Kidney epithelial cell (primary cell): ENCODE results near the gene PDIA6. TPM values are rescaled to one million over a fixed set of nuclear protein-coding genes. Genes with fewer than 3 reads are reported as not detected.

ENCODE experiments used
- DNase-seq: peaks from one replicate; pipeline ENCODE4 v3.0.0-alpha.2; 2010; ENCODE audit warnings: low read depth
- H3K27me3 ChIP-seq: 2 replicates; pipeline ENCODE4 v1.6.0; 2011; ENCODE audit warnings: low read length; ENCODE audit not compliant: control insufficient read depth, insufficient read depth
- H3K36me3 ChIP-seq: 2 replicates; pipeline ENCODE4 v1.5.1; 2011; ENCODE audit warnings: low read length; ENCODE audit not compliant: control insufficient read depth, insufficient read depth
- H3K4me3 ChIP-seq: 2 replicates; pipeline ENCODE4 v1.5.1; 2011; ENCODE audit warnings: low read depth, mild to moderate bottlenecking, control low read depth, low read length
- CTCF ChIP-seq: IDR thresholded peaks from 2 replicates; pipeline ENCODE4 v1.5.1; 2011; ENCODE audit warnings: mild to moderate bottlenecking, moderate library complexity, low read length, control low read depth, inconsistent platforms; ENCODE audit not compliant: insufficient read depth, poor library complexity, severe bottlenecking
- total RNA-seq: library from RNA; depleted of rRNA; stranded (reverse); fragments of >200 nt; gene quantifications from 2 replicates; pipeline ENCODE4 v1.2.3, GENCODE V29; 2015

The PDIA6 gene
- total RNA-seq, 1 donor from 2014 or later: 328 TPM

- no peak for DNase-seq
- no peak for TF ChIP-seq CTCF
- peaks cover 7% of the 10 kb centered on the region for H3K27me3 ChIP-seq
- H3K36me3 ChIP-seq: no peaks in the 10 kb centered on the region
- no peak overlapping the region for H3K4me3 ChIP-seq
Measured at GRCh38 chr2:10775021-10775780, 37.4 kb downstream of the PDIA6 start.

- no peak for TF ChIP-seq CTCF
- no peak for DNase-seq
Measured at GRCh38 chr2:10774394-10774793, 38.2 kb downstream of the PDIA6 start.

DNA sequence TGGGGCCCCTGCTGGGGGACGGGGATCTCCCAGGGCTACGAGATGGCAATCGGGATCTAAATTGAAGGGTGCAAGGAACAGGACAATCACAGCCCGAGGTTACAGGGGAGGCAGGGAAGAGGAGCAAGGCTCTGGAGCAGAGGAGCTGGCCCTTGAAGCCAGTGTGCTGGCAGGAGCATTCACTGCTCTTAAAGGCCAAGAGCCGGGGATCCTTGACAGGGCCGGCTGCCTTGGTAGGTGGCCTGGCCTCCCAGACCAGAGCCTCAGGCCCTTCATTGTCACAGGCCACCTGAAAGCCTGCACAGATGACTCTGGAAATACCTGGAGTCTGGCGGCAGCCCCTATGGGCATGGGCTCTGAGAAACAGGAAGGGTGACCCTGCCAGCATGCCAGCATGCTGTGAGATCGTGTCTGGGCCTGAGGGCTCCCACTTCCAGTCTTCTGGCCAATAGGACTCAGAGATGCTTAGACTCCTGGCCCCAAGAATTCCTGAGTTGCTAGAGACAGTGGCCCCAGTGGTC, 38.7 kb downstream of the PDIA6 start:
- TF ChIP-seq CTCF: no peak
- H3K27me3 ChIP-seq: peaks cover 10% of the 10 kb centered on the region
- no peaks in the 10 kb centered on the region for H3K36me3 ChIP-seq
- H3K4me3 ChIP-seq: no peak overlapping the region
- no peak for DNase-seq

More at GRCh38 chr2:10774394-10774793, 38.2 kb downstream of the PDIA6 start:
- Histone ChIP-seq H3K36me3 (no peaks in the 10 kb centered on the region), H3K27me3 (peaks cover 7% of the 10 kb centered on the region), H3K4me3 (no peak overlapping the region)

GRCh38 chr2:10772868-10773215, 39.7 kb downstream of the PDIA6 start:
- Histone ChIP-seq H3K4me3 (no peak overlapping the region), H3K27me3 (peaks cover 13% of the 10 kb centered on the region), H3K36me3 (no peaks in the 10 kb centered on the region)
- no peak for DNase-seq
- TF ChIP-seq CTCF: no peak

GRCh38 chr2:10772201-10772867, 40.3 kb downstream of the PDIA6 start:
- no peak for DNase-seq
- Histone ChIP-seq H3K36me3 (no peaks in the 10 kb centered on the region), H3K27me3 (peaks cover 13% of the 10 kb centered on the region), H3K4me3 (no peak overlapping the region)
- no peak for TF ChIP-seq CTCF
